Stomach (tissue), 4 donors: ENCODE measurements around the gene BANP.
"Not testable (repeated sequence)": the region's sequence is repeated elsewhere in the genome, so short reads cannot be mapped to it uniquely, and the experiment has no call there.

ENCODE experiments used
- CTCF ChIP-seq, 7 experiments: fragments of 450-650 bp in 4 of 7; fragments of 200-600 bp in 3 of 7; sonication (generic) in 3 of 7; IDR thresholded peaks; one replicate each; pipeline ENCODE4 v1.5.1; 2016 to 2019; ENCODE audit warnings: antibody characterized with exemption in 7 of 7, control low read depth in 2 of 7, mild to moderate bottlenecking in 1 of 7
- EP300 ChIP-seq: sonication (generic); formaldehyde crosslinking; IDR thresholded peaks from one replicate; pipeline ENCODE4 v1.6.1; 2017; ENCODE audit warnings: antibody characterized with exemption
- POLR2A ChIP-seq, 4 donors: fragments of 450-650 bp; IDR thresholded peaks; one replicate each; pipeline ENCODE4 v1.6.1; 2016; ENCODE audit warnings: antibody characterized with exemption in 4 of 4, control low read depth in 2 of 4, mild to moderate bottlenecking in 1 of 4, moderate library complexity in 1 of 4
- POLR2AphosphoS5 ChIP-seq, 3 donors: sonication (generic); formaldehyde crosslinking; IDR thresholded peaks; one replicate each; pipeline ENCODE4 v1.6.1; 2016; ENCODE audit warnings: antibody characterized with exemption in 3 of 3

- not testable (repeated sequence) for TF ChIP-seq EP300; POLR2A (IDR thresholded peaks at IDR 0.05); CTCF (IDR thresholded peaks at IDR 0.05); POLR2AphosphoS5 (IDR thresholded peaks at IDR 0.05)
These were observed 90.3 kb downstream of the BANP start for GRCh38 chr16:88041506-88041905.
